Colonic mucosa (tissue), 4 donors: ENCODE data around the gene ITK. TPM values are rescaled to one million over a fixed set of nuclear protein-coding genes. Genes with fewer than 3 reads are reported as not detected.

ENCODE experiments used
- DNase-seq: peaks from one replicate; pipeline ENCODE4 v3.0.0-alpha.2; 2020
- H3K27ac ChIP-seq: fragments of 200-600 bp; one replicate; pipeline ENCODE4 v1.8.0; 2021
- H3K27me3 ChIP-seq: fragments of 200-600 bp; one replicate; pipeline ENCODE4 v1.8.0; 2021
- H3K36me3 ChIP-seq: fragments of 200-600 bp; one replicate; pipeline ENCODE4 v1.8.0; 2021
- H3K4me1 ChIP-seq: fragments of 200-600 bp; one replicate; pipeline ENCODE4 v1.8.0; 2021; ENCODE audit warnings: mild to moderate bottlenecking
- H3K4me3 ChIP-seq: fragments of 200-600 bp; one replicate; pipeline ENCODE4 v1.8.0; 2021
- H3K9ac ChIP-seq, 2 donors: one replicate each; pipeline ENCODE4 v1.7.0; 2013; ENCODE audit warnings: control low read depth in 2 of 2, low read depth in 2 of 2, low read length in 2 of 2
- H3K9me3 ChIP-seq: fragments of 200-600 bp; one replicate; pipeline ENCODE4 v1.8.0; 2021
- CTCF ChIP-seq: fragments of 200-600 bp; IDR thresholded peaks from one replicate; pipeline ENCODE4 v1.8.0; 2022; ENCODE audit warnings: antibody characterized with exemption, mild to moderate bottlenecking
- intact Hi-C: fragments of 100-400 bp; cut with DNase I; formaldehyde crosslinking; loops from one replicate; pipeline ENCODE4 v1.14.1; 2022
- total RNA-seq, 2 donors: library from RNA; stranded (reverse); fragmentation: NEBNext Ultra II Directional in 1 of 2; extraction: Animal tissue kit (Norgen Biotek cat#: 25700) in 1 of 2; gene quantifications; one replicate each; pipeline ENCODE4 v1.2.1, GENCODE V29; 2021
- donor health status: healthy.
- donor health status: DM: no; HTN: no; CAD: no.
- donor health status: DM: no; HTN: no; CAD: no.

The ITK gene
- total RNA-seq, 2 donors from 2014 or later = 1.4 to 2.5 TPM

GRCh38 chr5:157172403-157172802 is 8.2 kb upstream of the ITK start:
- H3K36me3 ChIP-seq = no peaks in the 10 kb centered on the region
- no peak for DNase-seq

GRCh38 chr5:157175071-157175612 is 5.5 kb upstream of the ITK start:
- Histone ChIP-seq H3K27ac (no peak overlapping the region), H3K9ac (no peak overlapping the region), H3K36me3 (no peaks in the 10 kb centered on the region), H3K9me3 (no peaks in the 10 kb centered on the region), H3K27me3 (no peaks in the 10 kb centered on the region), H3K4me3 (no peak overlapping the region), H3K4me1 (no peaks in the 10 kb centered on the region)
- intact Hi-C loops = no loop called here
- no peak for TF ChIP-seq CTCF
- no peak for DNase-seq

More at GRCh38 chr5:157172403-157172802, 8.2 kb upstream of the ITK start:
- no peaks in the 10 kb centered on the region for H3K27me3 ChIP-seq
- intact Hi-C loops = no loop called here
- H3K9me3 ChIP-seq = no peaks in the 10 kb centered on the region
- no peak overlapping the region for H3K27ac ChIP-seq
- TF ChIP-seq CTCF = no peak
- H3K4me1 ChIP-seq = no peaks in the 10 kb centered on the region
- H3K4me3 ChIP-seq = no peak overlapping the region
- no peak overlapping the region for H3K9ac ChIP-seq

GRCh38 chr5:157177953-157178352 is 2.7 kb upstream of the ITK start:
- H3K27me3 ChIP-seq = no peaks in the 10 kb centered on the region
- no peaks in the 10 kb centered on the region for H3K36me3 ChIP-seq
- H3K4me1 ChIP-seq = no peaks in the 10 kb centered on the region
- intact Hi-C loops = no loop called here
- TF ChIP-seq CTCF = no peak
- no peak overlapping the region for H3K4me3 ChIP-seq
- no peaks in the 10 kb centered on the region for H3K9me3 ChIP-seq
- DNase-seq = no peak
- no peak overlapping the region for H3K27ac ChIP-seq
- H3K9ac ChIP-seq = no peak overlapping the region

- TF ChIP-seq CTCF = no peak
- Histone ChIP-seq H3K4me1 (no peaks in the 10 kb centered on the region), H3K4me3 (no peak overlapping the region), H3K36me3 (no peaks in the 10 kb centered on the region), H3K27me3 (no peaks in the 10 kb centered on the region), H3K9me3 (no peaks in the 10 kb centered on the region), H3K9ac (no peak overlapping the region), H3K27ac (no peak overlapping the region)
- intact Hi-C loops = no loop called here
- no peak for DNase-seq
Observed at GRCh38 chr5:157178966-157179365, 1.7 kb upstream of the ITK start.

- intact Hi-C loops = no loop called here
- Histone ChIP-seq H3K9me3 (no peaks in the 10 kb centered on the region), H3K4me1 (no peaks in the 10 kb centered on the region), H3K27ac (no peak overlapping the region), H3K27me3 (no peaks in the 10 kb centered on the region), H3K4me3 (no peak overlapping the region), H3K36me3 (no peaks in the 10 kb centered on the region), H3K9ac (no peak overlapping the region)
- DNase-seq = no peak
- TF ChIP-seq CTCF = no peak
Observed at GRCh38 chr5:157182143-157182757, 1.6 kb downstream of the ITK start.
